HG02885 (cell line): Measurements from ENCODE around the gene NID1.
A peak's percentile ranks its signal among the peaks of the same experiment; 100 is the strongest.
"Not testable (repeated sequence)": the region's sequence is repeated elsewhere in the genome, so short reads cannot be mapped to it uniquely, and the experiment has no call there.

Source experiments
- ATAC-seq: cut with Tn5 transposase; IDR thresholded peaks from one replicate; pipeline ENCODE4 v1.9.1; 2021; ENCODE audit warnings: mild to moderate bottlenecking; ENCODE audit not compliant: unreplicated experiment, poor library complexity

NID1 gene

DNA sequence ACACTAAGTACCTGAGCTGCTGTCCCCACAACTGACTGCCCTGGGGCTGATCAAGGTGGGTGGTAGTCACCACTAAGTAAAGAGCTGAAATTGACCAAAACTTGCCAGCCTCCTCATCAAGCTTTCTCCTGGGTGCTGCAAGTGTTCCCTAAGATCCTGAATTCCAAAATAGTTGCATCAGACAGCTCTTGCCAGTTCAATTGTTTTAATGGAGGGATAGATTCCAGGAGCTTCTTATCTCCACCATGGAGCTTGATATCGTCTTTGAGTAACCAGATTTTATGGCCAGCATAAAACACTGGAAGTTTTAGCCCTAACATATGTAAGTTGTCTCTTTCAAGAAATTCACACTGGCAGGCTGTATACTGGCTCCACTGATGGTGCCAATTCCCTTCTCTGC lies 90.3 kb downstream of the NID1 start:
- ATAC-seq: no peak

GRCh38 chr1:235972691-235973090 lies 92.2 kb downstream of the NID1 start:
- not testable (repeated sequence) for ATAC-seq

DNA sequence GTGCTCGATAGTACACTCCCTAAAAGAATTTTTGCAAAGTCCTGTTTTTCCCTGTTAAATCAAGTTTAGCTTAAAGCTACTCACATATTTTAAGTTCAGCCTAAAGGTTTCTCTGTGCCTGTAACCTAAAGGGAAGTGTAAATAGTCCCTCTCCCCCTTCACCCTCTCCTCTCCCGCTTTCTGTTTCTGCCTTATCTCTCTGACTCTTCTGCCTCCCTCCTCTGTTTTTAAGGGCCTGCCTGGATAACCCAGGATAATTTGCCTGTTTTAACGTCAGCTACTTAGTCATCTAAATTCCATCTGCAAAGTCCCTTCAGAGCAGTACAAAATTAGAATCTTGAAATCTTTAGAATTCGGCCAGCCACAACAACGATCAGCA lies 92.6 kb downstream of the NID1 start:
- peak; percentile 11 for ATAC-seq

- peak; percentile 91 for ATAC-seq
Observed at GRCh38 chr1:235971571-235972310, 93.1 kb downstream of the NID1 start.

GRCh38 chr1:235971020-235971419 lies 93.9 kb downstream of the NID1 start:
- no peak for ATAC-seq

DNA sequence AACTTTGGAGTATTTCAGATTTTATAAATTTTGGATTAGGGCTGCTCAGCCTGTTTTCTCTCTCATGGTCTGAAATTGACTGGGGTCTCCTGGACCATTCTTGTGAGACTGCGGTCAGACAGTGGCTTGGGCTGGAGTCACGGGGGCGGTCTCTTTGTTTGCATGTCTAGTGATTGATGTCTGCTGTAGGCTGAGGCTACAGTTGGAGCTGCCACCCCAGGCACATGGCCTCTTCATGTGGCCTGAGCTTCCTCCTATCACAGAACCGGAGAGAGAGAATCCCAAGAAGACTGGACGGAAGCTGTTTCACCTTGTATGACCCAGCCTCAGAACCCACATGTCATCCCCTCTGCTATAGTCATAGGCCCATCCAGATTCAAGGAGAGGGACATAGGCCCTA lies 96.1 kb downstream of the NID1 start:
- no peak for ATAC-seq

GRCh38 chr1:235966134-235966533 lies 98.8 kb downstream of the NID1 start:
- not testable (repeated sequence) for ATAC-seq

DNA sequence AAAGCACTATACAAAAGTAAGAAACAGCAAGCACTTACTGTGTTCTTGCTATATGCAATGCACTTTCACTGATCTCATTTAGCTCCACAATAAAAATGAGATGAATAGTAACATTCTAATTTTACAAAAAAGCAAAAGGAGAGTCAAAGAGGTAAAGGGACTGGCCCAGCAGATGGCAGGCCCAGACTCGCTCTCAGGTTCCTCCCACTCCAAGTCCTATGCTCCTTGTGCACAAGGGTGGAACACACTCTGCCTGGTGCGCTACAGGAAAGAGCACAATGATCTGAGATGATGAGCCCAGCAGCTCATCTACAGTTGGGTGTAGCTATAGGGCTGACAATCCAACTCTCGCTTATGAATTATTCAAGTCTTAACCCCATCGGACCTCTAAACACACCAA lies 104.1 kb downstream of the NID1 start:
- ATAC-seq: no peak

DNA sequence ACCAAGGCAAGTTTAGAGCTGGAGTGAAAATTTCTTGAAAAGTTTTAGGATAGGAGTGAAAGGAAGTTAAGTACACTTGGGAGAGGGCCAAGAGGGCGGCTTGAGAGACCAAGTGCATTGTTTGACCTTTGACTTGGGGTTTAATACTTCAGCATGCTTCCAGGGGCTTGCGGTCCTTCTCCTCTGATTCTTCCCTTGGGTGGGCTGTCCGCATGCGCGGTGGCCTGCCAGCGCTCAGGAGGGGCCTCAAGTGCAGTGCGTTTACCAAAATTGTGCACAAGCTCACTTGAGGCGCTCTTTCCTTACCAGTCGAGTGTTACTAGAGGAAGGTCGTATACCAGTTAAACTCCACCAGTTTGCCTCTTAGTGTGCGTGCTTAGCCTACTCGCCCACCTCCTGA lies 106.9 kb downstream of the NID1 start:
- no peak for ATAC-seq

DNA sequence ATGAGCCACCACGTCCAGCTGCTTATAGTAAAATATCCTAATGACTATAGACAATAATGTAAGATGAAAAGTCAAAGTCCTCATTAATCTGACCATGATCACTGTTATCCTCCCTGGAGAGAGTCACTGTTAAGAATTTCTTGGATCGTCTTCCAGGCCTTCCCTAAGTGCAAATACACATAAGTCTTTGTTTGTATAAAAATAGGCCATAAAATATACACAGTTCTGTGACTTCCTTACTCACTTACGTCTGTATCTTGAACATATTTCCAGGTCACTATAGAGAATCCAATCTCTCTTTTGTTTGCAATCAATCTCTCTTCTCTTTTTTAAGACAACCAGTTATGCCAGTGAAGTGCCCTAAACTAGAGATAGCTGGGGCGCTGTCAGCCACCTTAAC lies 109.1 kb downstream of the NID1 start:
- ATAC-seq: no peak

DNA sequence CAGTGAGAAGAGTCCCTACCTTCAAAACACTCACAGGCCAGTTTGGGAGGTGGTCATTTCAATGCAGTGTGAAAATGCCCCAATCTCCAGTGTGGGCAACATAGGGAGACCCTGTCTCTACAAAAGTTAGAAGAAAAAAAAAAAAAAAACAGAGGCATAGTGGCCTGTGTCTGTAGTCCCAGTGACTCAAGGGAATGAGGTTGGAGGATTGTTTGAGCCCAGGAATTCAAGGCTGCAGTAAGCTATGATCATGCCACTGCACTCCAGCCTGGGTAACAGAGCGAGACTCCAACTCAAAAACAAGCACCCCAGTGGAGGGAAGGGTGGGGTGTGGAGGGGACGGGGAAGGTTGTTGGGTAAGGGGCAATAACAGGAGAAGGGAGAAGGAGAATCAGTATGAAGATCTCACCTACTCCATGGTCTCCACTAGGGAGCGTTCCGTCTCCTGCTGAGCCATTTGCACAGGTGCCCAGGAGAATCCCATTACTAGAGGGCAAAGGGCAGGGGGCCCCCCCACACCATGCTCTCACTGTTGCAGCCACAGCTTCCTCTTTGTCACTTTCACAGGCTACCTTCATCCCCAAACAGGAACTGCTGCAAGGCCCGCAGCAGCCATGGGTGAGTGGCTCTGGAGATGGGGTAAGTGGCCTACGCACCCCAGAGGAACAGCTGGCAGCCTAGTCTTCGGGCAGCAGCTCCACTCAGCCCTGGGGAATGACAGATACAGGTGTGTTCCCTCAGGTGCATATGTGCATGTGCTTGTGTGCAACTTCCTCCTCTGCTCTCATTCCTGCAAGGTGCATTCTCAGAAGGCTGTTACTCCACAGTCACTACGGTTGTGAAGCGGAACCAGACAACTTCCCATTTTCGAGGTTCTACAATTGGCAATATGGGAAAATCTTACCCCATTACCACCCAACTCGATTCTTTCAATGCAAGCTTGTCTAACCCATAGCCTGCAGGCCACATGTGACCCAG lies 110.3 kb downstream of the NID1 start:
- ATAC-seq: peak; percentile 96

- ATAC-seq: no peak
Observed at GRCh38 chr1:235953801-235954200, 111.1 kb downstream of the NID1 start.

- ATAC-seq: peak; percentile 41
Observed at GRCh38 chr1:235952950-235953615, 111.8 kb downstream of the NID1 start.

DNA sequence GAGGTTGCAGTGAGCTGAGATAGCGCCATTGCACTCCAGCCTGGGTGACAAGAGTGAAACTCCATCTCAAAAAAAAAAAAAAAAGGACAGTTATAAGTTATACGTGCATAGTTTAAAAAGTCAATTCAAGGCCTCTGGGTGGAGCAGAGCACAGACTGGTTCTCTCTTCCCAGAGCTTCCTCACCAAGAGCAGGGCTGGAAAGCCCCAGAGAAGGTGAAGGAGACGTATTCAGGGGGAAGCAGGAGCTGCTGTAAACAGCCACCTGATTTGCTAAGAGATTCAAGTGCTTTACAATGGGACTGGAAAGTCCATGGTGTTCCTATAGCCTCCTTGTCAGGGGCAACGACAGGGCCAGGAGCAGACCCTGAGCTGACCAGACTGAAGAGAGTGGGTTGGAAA lies 113.2 kb downstream of the NID1 start:
- ATAC-seq: no peak

GRCh38 chr1:235950318-235950717 lies 114.6 kb downstream of the NID1 start:
- ATAC-seq: no peak

GRCh38 chr1:235948774-235949427 lies 116.0 kb downstream of the NID1 start:
- ATAC-seq: no peak

DNA sequence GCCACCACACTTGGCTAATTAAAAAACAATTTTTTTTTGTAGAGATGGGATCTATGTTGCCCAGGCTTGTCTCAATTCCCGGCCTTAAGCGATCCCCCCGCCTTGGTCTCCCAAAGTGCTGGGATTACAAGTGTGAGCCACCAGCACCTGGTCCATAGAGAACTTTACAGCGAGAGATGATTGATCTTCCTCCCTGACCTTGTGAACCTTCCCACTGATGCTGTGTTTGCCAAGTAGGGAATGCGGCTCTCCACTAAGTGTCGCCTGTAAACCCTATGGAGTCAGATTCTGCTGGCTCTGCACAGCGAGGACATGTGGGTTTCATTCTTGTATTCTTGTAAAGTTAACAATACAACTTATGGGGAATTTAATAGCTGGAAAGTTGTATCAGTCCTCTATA lies 116.9 kb downstream of the NID1 start:
- no peak for ATAC-seq

GRCh38 chr1:235946571-235946981 lies 118.3 kb downstream of the NID1 start:
- ATAC-seq: peak; percentile 65

DNA sequence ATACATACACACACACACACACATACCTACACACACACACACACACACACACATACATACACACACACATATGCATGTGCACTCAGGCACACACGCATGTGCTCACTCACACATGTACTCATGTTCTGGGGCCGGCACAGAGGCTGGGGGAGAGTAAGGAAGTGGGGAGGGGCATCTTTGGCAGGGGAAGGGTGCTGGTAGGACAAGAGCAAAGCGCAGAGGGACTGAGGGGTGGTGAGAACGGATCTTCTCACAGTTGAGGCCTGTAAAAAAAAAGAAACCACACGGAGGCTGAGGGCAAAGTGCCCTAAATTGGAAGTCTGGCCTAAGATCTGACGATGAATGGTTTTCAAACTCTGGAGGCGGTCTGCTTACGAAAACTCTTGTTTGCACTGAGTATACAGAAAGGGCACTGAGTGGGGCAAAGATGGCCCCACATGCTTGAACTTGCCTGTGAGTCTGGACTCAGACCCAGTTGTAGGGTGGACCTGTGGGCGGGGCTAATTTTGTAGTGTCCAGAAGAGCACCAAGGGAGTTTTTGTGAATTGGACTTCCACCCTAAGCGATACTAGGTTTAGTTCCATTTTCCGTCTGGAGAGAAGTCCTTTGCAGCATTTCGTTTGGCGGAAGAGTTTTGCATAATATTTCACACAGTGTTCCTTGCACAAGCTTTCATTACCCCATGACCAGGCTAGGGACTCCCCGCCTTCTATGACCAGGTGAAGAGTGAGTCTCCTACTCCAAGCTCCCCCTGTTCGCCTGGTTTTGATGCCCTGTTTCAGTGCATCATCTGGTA lies 118.9 kb downstream of the NID1 start:
- ATAC-seq: peak; percentile 80
